GM19328 (cell line): ENCODE results near the gene ODF4.

Experiments used
- ATAC-seq: cut with Tn5 transposase; IDR thresholded peaks from one replicate; pipeline ENCODE4 v1.9.1; 2021; ENCODE audit warnings: mild to moderate bottlenecking, moderate library complexity; ENCODE audit not compliant: unreplicated experiment

ODF4 gene

GRCh38 chr17:8339540-8339939, at the start of gene ODF4:
Gene ODF4, plus strand, starts transcription at chr17:8339840. Its CDS starts 212 bp downstream, at chr17:8340052.
- no peak for ATAC-seq

GRCh38 chr17:8290043-8290442, 49.6 kb upstream of the ODF4 start:
- ATAC-seq: no peak

- no peak for ATAC-seq
Observed at GRCh38 chr17:8292639-8293395, 46.8 kb upstream of the ODF4 start.

GRCh38 chr17:8294361-8294760, 45.3 kb upstream of the ODF4 start:
- no peak for ATAC-seq

GRCh38 chr17:8294814-8295316, 44.8 kb upstream of the ODF4 start:
- no peak for ATAC-seq

- no peak for ATAC-seq
Observed at GRCh38 chr17:8300226-8300625, 39.4 kb upstream of the ODF4 start.

GRCh38 chr17:8300627-8301242, 38.9 kb upstream of the ODF4 start:
- no peak for ATAC-seq

GRCh38 chr17:8310601-8311123, 29.0 kb upstream of the ODF4 start:
- no peak for ATAC-seq

- ATAC-seq: no peak
Observed at GRCh38 chr17:8311131-8311790, 28.4 kb upstream of the ODF4 start.

- ATAC-seq: no peak
Observed at GRCh38 chr17:8312251-8312650, 27.4 kb upstream of the ODF4 start.

- ATAC-seq: no peak
Observed at GRCh38 chr17:8312726-8313600, 26.7 kb upstream of the ODF4 start.

GRCh38 chr17:8314797-8315763, 24.6 kb upstream of the ODF4 start:
- ATAC-seq: no peak

- no peak for ATAC-seq
Observed at GRCh38 chr17:8315764-8316217, 23.8 kb upstream of the ODF4 start.

- no peak for ATAC-seq
Observed at GRCh38 chr17:8318010-8318935, 21.4 kb upstream of the ODF4 start.

- no peak for ATAC-seq
Observed at GRCh38 chr17:8320262-8320661, 19.4 kb upstream of the ODF4 start.

GRCh38 chr17:8320990-8321389, 18.6 kb upstream of the ODF4 start:
- ATAC-seq: no peak

GRCh38 chr17:8322061-8322460, 17.6 kb upstream of the ODF4 start:
- ATAC-seq: no peak

- ATAC-seq: no peak
Observed at GRCh38 chr17:8324132-8324531, 15.5 kb upstream of the ODF4 start.
